Endothelial cell of umbilical vein (primary cell): ENCODE measurements around the gene NCK1. TPM values are rescaled to one million over a fixed set of nuclear protein-coding genes. Genes with fewer than 3 reads are reported as not detected.

Source experiments
- BruUV-seq: library from RNA; stranded (reverse); fragments of 400-500 nt; replicated peaks from 2 replicates; lab custom pipeline; 2021; lab: Mats Ljungman, UMichigan
- CTCF ChIA-PET: fragments of 300-600, 350-600 bp; sonication (Branson Sonifier 250); formaldehyde crosslinking; loops from one replicate; lab custom pipeline; 2021; ENCODE audit warnings: antibody characterized with exemption, inconsistent platforms; lab: Charles Lee
- POLR2A ChIA-PET: fragments of 300-600, 350-600 bp; sonication (Branson Sonifier 250); formaldehyde crosslinking; loops from one replicate; lab custom pipeline; 2021; ENCODE audit warnings: antibody characterized with exemption, inconsistent platforms; lab: Charles Lee
- DNase-seq: peaks from one replicate; pipeline ENCODE4 v3.0.0-alpha.2; 2011; ENCODE audit warnings: low read depth, low spot score
- FAIRE-seq: peaks from 2 replicates; lab custom pipeline; 2011; peaks lifted over from hg19 to GRCh38; lab: Jason Lieb, UNC
- H2AFZ ChIP-seq: 2 replicates; pipeline ENCODE4 v1.6.0; 2012; ENCODE audit warnings: low read depth, low read length, control low read depth, inconsistent platforms
- H3K27ac ChIP-seq: 2 replicates; pipeline ENCODE4 v1.5.1; 2011; ENCODE audit warnings: low read depth, mild to moderate bottlenecking, control low read depth, low read length, moderate library complexity; ENCODE audit not compliant: insufficient read depth
- H3K27me3 ChIP-seq, 2 experiments: 2 replicates each; pipeline versions ENCODE4 v1.6.0 to v1.6.1; 2011; ENCODE audit warnings: low read length in 2 of 2, mixed read lengths in 1 of 2; ENCODE audit not compliant: control insufficient read depth in 2 of 2, insufficient read depth in 2 of 2
- H3K36me3 ChIP-seq, 2 experiments: 2 replicates in 1 of 2; 3 replicates in 1 of 2; pipeline ENCODE4 v1.5.1; 2011; ENCODE audit warnings: low read length in 2 of 2, mild to moderate bottlenecking in 1 of 2, moderate library complexity in 1 of 2; ENCODE audit not compliant: control insufficient read depth in 2 of 2, insufficient read depth in 2 of 2; ENCODE audit errors: extremely low read depth in 1 of 2
- H3K4me1 ChIP-seq: 3 replicates; pipeline ENCODE4 v1.5.1; 2011; ENCODE audit warnings: mild to moderate bottlenecking, low read length; ENCODE audit not compliant: control insufficient read depth, insufficient read depth; ENCODE audit errors: extremely low read depth
- H3K4me2 ChIP-seq: 2 replicates; pipeline ENCODE4 v1.6.1; 2011; ENCODE audit warnings: low read length, control low read depth, mixed read lengths; ENCODE audit not compliant: insufficient read depth
- H3K4me3 ChIP-seq, 3 experiments: fragments of 200-600 bp in 1 of 3; sonication (generic), shearing (Covaris generic) in 1 of 3; replicated peaks in 1 of 3; 2 replicates each; pipeline ENCODE4 v1.5.1; 2011 to 2016; ENCODE audit warnings: control low read depth in 3 of 3, low read length in 3 of 3, mild to moderate bottlenecking in 2 of 3, inconsistent platforms in 1 of 3, low read depth in 1 of 3, moderate library complexity in 1 of 3; ENCODE audit not compliant: insufficient read depth in 1 of 3
- H3K79me2 ChIP-seq: 2 replicates; pipeline ENCODE4 v1.6.0; 2012; ENCODE audit warnings: low read length, inconsistent platforms; ENCODE audit not compliant: control insufficient read depth, insufficient read depth
- H3K9ac ChIP-seq: replicated peaks from 2 replicates; pipeline ENCODE3; 2011; ENCODE audit warnings: low read length, control low read depth; ENCODE audit not compliant: insufficient read depth; ENCODE audit errors: extremely low read depth
- H3K9me1 ChIP-seq: replicated peaks from 3 replicates; pipeline ENCODE4 v1.6.0; 2011; ENCODE audit warnings: mild to moderate bottlenecking, low read length; ENCODE audit not compliant: control insufficient read depth, insufficient read depth; ENCODE audit errors: extremely low read depth
- H3K9me3 ChIP-seq: replicated peaks from 2 replicates; pipeline ENCODE4 v1.5.1; 2012; ENCODE audit warnings: low read length, inconsistent platforms; ENCODE audit not compliant: control insufficient read depth, insufficient read depth
- H4K20me1 ChIP-seq: replicated peaks from 2 replicates; pipeline ENCODE3; 2011; ENCODE audit warnings: mild to moderate bottlenecking, low read length; ENCODE audit not compliant: control insufficient read depth, insufficient read depth; ENCODE audit errors: extremely low read depth
- CTCF ChIP-seq, 2 donors: IDR thresholded peaks; 1 replicate in 1 of 2; 2 replicates in 1 of 2; pipeline ENCODE4 v1.5.1; 2011; ENCODE audit warnings: low read length in 2 of 2, mild to moderate bottlenecking in 2 of 2, moderate library complexity in 2 of 2, control low read depth in 1 of 2, inconsistent platforms in 1 of 2, low read depth in 1 of 2; ENCODE audit not compliant: insufficient read depth in 1 of 2; ENCODE audit errors: extremely low read depth in 1 of 2
- EZH2 ChIP-seq: IDR thresholded peaks from 2 replicates; pipeline ENCODE4 v1.6.1; 2012; ENCODE audit warnings: borderline replicate concordance, low read depth, mild to moderate bottlenecking, moderate library complexity, low read length, inconsistent platforms; ENCODE audit not compliant: severe bottlenecking
- FOS ChIP-seq: IDR thresholded peaks from 2 replicates; pipeline ENCODE4 v1.6.1; 2011; ENCODE audit warnings: mild to moderate bottlenecking, low read length, moderate library complexity, borderline replicate concordance; ENCODE audit not compliant: insufficient read depth
- GATA2 ChIP-seq: IDR thresholded peaks from 2 replicates; pipeline ENCODE4 v1.7.0; 2011; ENCODE audit warnings: low read depth, mild to moderate bottlenecking, moderate library complexity, mixed read lengths, low read length; ENCODE audit not compliant: insufficient read length, insufficient read depth
- MYC ChIP-seq: IDR thresholded peaks from one replicate; pipeline ENCODE4 v1.6.1; 2011; ENCODE audit warnings: mild to moderate bottlenecking, low read depth, low read length
- POLR2A ChIP-seq: IDR thresholded peaks from 2 replicates; pipeline ENCODE4 v1.6.1; 2012; ENCODE audit warnings: low read depth, mild to moderate bottlenecking, control low read depth, low read length
- POLR2AphosphoS5 ChIP-seq: IDR thresholded peaks from 2 replicates; pipeline ENCODE4 v1.6.1; 2012; ENCODE audit warnings: low read depth, mild to moderate bottlenecking, control low read depth, low read length, moderate library complexity; ENCODE audit not compliant: insufficient read depth
- dilution Hi-C: fragments of 300-500 bp; cut with MboI; formaldehyde crosslinking; loops from one replicate; pipeline ENCODE4 v1.15.0; 2019; ENCODE audit warnings: low sequenced_read_pairs; ENCODE audit not compliant: extremely low pct_ligation_motif_present
- intact Hi-C: fragments of 100-400 bp; cut with micrococcal nuclease; formaldehyde crosslinking; loops from one replicate; pipeline ENCODE4 v1.10.0; 2022
- polyA plus RNA-seq, 4 experiments: library from polyadenylated mRNA; depleted of rRNA in 3 of 4; stranded (reverse) in 3 of 4; unstranded in 1 of 4; fragments of >200 nt; gene quantifications; 2 replicates each; pipeline versions ENCODE4 v1.2.1 to v1.2.3, GENCODE V29; 2011 to 2012; ENCODE audit warnings: missing spikeins in 1 of 4
- total RNA-seq: library from RNA; stranded (reverse); gene quantifications from 2 replicates; pipeline ENCODE4 v1.2.3, GENCODE V29; 2021
- TF ChIP-seq, protein P1 (sequence below): IDR thresholded peaks from 2 replicates; pipeline ENCODE4 v1.6.1; 2011; ENCODE audit not compliant: insufficient read depth, insufficient read length

Gene NCK1
- total and polyA plus RNA-seq, 2 donors (not counting 3 experiments of a cell fraction or from before 2014, with no cell fraction given): 19.3 to 52.2 TPM

- Histone ChIP-seq H4K20me1 (no peaks in the 10 kb centered on the region), H3K36me3 (no peaks in the 10 kb centered on the region), H3K4me2 (no peak overlapping the region), H2AFZ (no peak overlapping the region), H3K9me3 (no peaks in the 10 kb centered on the region), H3K79me2 (no peaks in the 10 kb centered on the region), H3K27ac (no peak overlapping the region), H3K4me3 (no peak overlapping the region), H3K27me3 (no peaks in the 10 kb centered on the region), H3K9me1 (no peaks in the 10 kb centered on the region), H3K4me1 (peaks cover 13% of the 10 kb centered on the region), H3K9ac (no peak overlapping the region)
- ChIA-PET CTCF (no interaction called here), POLR2A (interaction anchor here (0.5 kb wide), 1 partner anchor 54 kb away, joined by 7 read pairs; no protein-coding TSS in a partner anchor)
- no TSS peak for BruUV-seq
- DNase-seq (no peak), FAIRE-seq (no peak)
- dilution Hi-C loops: no loop called here
- TF ChIP-seq CTCF (IDR thresholded peaks at IDR 0.05; ENCODE audit: extremely low read depth in 1 of 2, insufficient read depth in 1 of 2, low read depth in 1 of 2, low read length in 2 of 2) (no peak), MYC (no peak), GATA2 (no peak), EZH2 (no peak), FOS (no peak), POLR2AphosphoS5 (no peak), POLR2A (no peak)
- TF ChIP-seq, protein P1, sequence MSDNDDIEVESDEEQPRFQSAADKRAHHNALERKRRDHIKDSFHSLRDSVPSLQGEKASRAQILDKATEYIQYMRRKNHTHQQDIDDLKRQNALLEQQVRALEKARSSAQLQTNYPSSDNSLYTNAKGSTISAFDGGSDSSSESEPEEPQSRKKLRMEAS: no peak
- intact Hi-C loops: no loop called here
Measured at GRCh38 chr3:136958939-136959338, 96.9 kb downstream of the NCK1 start.
